ENCODE results near the gene ZDHHC6. TPM values are rescaled to one million over a fixed set of nuclear protein-coding genes. Genes with fewer than 3 reads are reported as not detected.
"Not testable (repeated sequence)": the region's sequence is repeated elsewhere in the genome, so short reads cannot be mapped to it uniquely, and the experiment has no call there.

The ZDHHC6 gene
- total RNA-seq, 1 donor from 2014 or later = 44.5 TPM

DNA sequence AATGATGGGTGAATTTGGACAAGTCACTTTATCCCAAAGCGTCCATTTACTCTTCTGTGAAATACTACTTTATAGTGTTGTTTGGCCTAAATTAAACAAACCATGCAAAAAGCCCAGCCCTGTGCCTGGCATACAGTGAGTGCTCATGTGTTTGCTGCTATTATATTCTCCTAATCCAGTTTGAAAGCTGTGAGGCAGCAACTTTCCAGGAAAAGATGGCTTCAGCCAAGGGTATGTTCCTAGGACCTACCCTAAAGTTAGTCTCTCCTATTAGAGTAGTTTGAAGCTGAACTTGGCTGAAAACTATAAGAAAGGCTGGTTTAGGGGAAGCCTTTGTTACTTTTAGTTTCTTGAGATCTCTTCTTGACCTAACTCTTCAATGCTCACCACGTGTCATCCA, 52.9 kb downstream of the ZDHHC6 start:
- H3K9me3 Mint-ChIP-seq = no peaks in the 10 kb centered on the region
- CTCF ChIA-PET = no interaction called here
- peaks cover 18% of the 10 kb centered on the region for H3K4me1 Mint-ChIP-seq
- POLR2A ChIA-PET = no interaction called here
- ATAC-seq (ENCODE audit: low read depth) (no peak), DNase-seq (no peak)
- no peak for TF ChIP-seq CTCF (IDR thresholded peaks at IDR 0.05)
- no peaks in the 10 kb centered on the region for H3K27me3 Mint-ChIP-seq
- intact Hi-C loops (cut with micrococcal nuclease) = no loop called here
- peaks cover 15% of the 10 kb centered on the region for H3K36me3 Mint-ChIP-seq (ENCODE audit: low read depth)
- H3K4me3 Mint-ChIP-seq = no peak overlapping the region
- no peak overlapping the region for H3K27ac Mint-ChIP-seq

- Mint-ChIP-seq H3K36me3 (ENCODE audit: low read depth) (peaks cover 10% of the 10 kb centered on the region), H3K4me1 (peaks cover 22% of the 10 kb centered on the region), H3K4me3 (no peak overlapping the region), H3K9me3 (no peaks in the 10 kb centered on the region), H3K27me3 (no peaks in the 10 kb centered on the region), H3K27ac (no peak overlapping the region)
- ChIA-PET CTCF (no interaction called here), POLR2A (no interaction called here)
- intact Hi-C loops (cut with micrococcal nuclease) = no loop called here
- DNase-seq (no peak), ATAC-seq (ENCODE audit: low read depth) (no peak)
- TF ChIP-seq CTCF (IDR thresholded peaks at IDR 0.05) = no peak
Observed at GRCh38 chr10:112393341-112393740, 53.4 kb downstream of the ZDHHC6 start.

- ChIA-PET POLR2A (interaction anchor here (0.6 kb wide), 1 partner anchor 12 kb away, joined by 9 read pairs; no protein-coding TSS in a partner anchor), CTCF (no interaction called here)
- intact Hi-C loops (cut with micrococcal nuclease) = no loop called here
Observed at GRCh38 chr10:112390125-112390703, 56.5 kb downstream of the ZDHHC6 start.

GRCh38 chr10:112389271-112389822, 57.4 kb downstream of the ZDHHC6 start:
- intact Hi-C loops (cut with micrococcal nuclease) = no loop called here
- Mint-ChIP-seq H3K27ac (no peak overlapping the region), H3K9me3 (no peaks in the 10 kb centered on the region), H3K4me3 (no peak overlapping the region), H3K4me1 (peaks cover 43% of the 10 kb centered on the region), H3K27me3 (no peaks in the 10 kb centered on the region), H3K36me3 (ENCODE audit: low read depth) (peaks cover 16% of the 10 kb centered on the region)
- ChIA-PET POLR2A (interaction anchor here (0.6 to 1.2 kb wide), 2 partner anchors 11 to 16 kb away, joined by 3 to 9 read pairs; partner anchors contain the start of gene ACSL5), CTCF (no interaction called here)
- ATAC-seq (ENCODE audit: low read depth) (peak; percentile 18), DNase-seq (no peak)
- no peak for TF ChIP-seq CTCF (IDR thresholded peaks at IDR 0.05)

More at GRCh38 chr10:112390125-112390703, 56.5 kb downstream of the ZDHHC6 start:
- Mint-ChIP-seq H3K36me3 (ENCODE audit: low read depth) (peaks cover 13% of the 10 kb centered on the region), H3K9me3 (no peaks in the 10 kb centered on the region), H3K27ac (no peak overlapping the region), H3K4me1 (peaks cover 37% of the 10 kb centered on the region), H3K4me3 (no peak overlapping the region), H3K27me3 (no peaks in the 10 kb centered on the region)
- DNase-seq (no peak), ATAC-seq (ENCODE audit: low read depth) (no peak)
- no peak for TF ChIP-seq CTCF (IDR thresholded peaks at IDR 0.05)

GRCh38 chr10:112388548-112388947, 58.2 kb downstream of the ZDHHC6 start:
- no peaks in the 10 kb centered on the region for H3K9me3 Mint-ChIP-seq
- ChIA-PET CTCF (no interaction called here), POLR2A (interaction anchor here (1.2 kb wide), 1 partner anchor 15 kb away, joined by 3 read pairs; the partner anchor contains the start of gene ACSL5)
- ATAC-seq (ENCODE audit: low read depth) = no peak
- H3K36me3 Mint-ChIP-seq (ENCODE audit: low read depth) = peaks cover 19% of the 10 kb centered on the region
- H3K4me1 Mint-ChIP-seq = peaks cover 48% of the 10 kb centered on the region
- intact Hi-C loops (cut with micrococcal nuclease) = no loop called here
- TF ChIP-seq CTCF (IDR thresholded peaks at IDR 0.05) = no peak
- no peak overlapping the region for H3K27ac Mint-ChIP-seq
- DNase-seq = no peak
- no peaks in the 10 kb centered on the region for H3K27me3 Mint-ChIP-seq
- no peak overlapping the region for H3K4me3 Mint-ChIP-seq

DNA sequence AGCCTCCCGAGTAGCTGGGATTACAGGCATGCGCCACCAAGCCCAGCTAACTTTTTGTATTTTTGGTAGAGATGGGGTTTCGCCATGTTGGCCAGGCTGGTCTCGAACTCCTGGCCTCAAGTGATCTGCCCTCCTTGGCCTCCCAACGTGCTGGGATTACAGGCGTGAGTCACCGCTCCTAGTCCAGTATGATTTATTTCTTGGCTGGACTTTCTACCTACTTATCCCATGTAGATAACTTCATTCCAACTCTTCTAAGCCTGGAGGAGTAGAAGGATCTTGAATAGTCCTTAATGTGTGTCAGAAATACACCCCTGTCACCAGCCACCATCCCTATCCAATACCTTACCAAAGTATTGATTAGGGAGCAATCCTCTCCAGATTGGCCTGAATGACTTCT, 58.7 kb downstream of the ZDHHC6 start:
- CTCF ChIA-PET; DNase-seq; H3K9me3 Mint-ChIP-seq; POLR2A ChIA-PET; H3K27ac Mint-ChIP-seq; intact Hi-C loops (cut with micrococcal nuclease); H3K4me3 Mint-ChIP-seq; H3K27me3 Mint-ChIP-seq; ATAC-seq (ENCODE audit: low read depth): not testable (repeated sequence)
- peaks cover 19% of the 10 kb centered on the region for H3K36me3 Mint-ChIP-seq (ENCODE audit: low read depth)
- H3K4me1 Mint-ChIP-seq = peaks cover 48% of the 10 kb centered on the region

Data from activated B cell treated with CpG ODN at 0.5 μM for 24 hours (primary cell).